Mesothelial cell of epicardium (in vitro differentiated cells): ENCODE data around the gene TNS4. TPM values are rescaled to one million over a fixed set of nuclear protein-coding genes. Genes with fewer than 3 reads are reported as not detected.

Source experiments
- DNase-seq, 2 experiments: peaks; one replicate each; pipeline ENCODE4 v3.0.0; 2021; ENCODE audit warnings: low spot score in 2 of 2; ENCODE audit not compliant: unreplicated experiment in 2 of 2
- H3K27ac Mint-ChIP-seq: 2 replicates; pipeline ENCODE4 v1.8.0; 2021; ENCODE audit warnings: mixed read lengths
- H3K27me3 Mint-ChIP-seq: 2 replicates; pipeline ENCODE4 v1.8.0; 2021; ENCODE audit warnings: low read depth, mixed read lengths
- H3K36me3 Mint-ChIP-seq: 2 replicates; pipeline ENCODE4 v1.8.0; 2021; ENCODE audit warnings: mixed read lengths
- H3K4me1 Mint-ChIP-seq: 2 replicates; pipeline ENCODE4 v1.8.0; 2021; ENCODE audit warnings: mixed read lengths
- H3K4me3 Mint-ChIP-seq: 2 replicates; pipeline ENCODE4 v1.8.0; 2021; ENCODE audit warnings: mild to moderate bottlenecking, moderate library complexity, mixed read lengths
- H3K9me3 Mint-ChIP-seq: 2 replicates; pipeline ENCODE4 v1.8.0; 2021; ENCODE audit warnings: mixed read lengths
- total RNA-seq: library from RNA; stranded (reverse); gene quantifications from 3 replicates; pipeline ENCODE4 v1.2.1, GENCODE V29; 2021
- TF ChIP-seq, protein P1 (sequence below): fragments of 200-600 bp; sonication (generic); IDR thresholded peaks from one replicate; pipeline ENCODE4 v1.5.0; 2021; ENCODE audit warnings: antibody characterized with exemption; ENCODE audit not compliant: unreplicated experiment

The TNS4 gene
- total RNA-seq, 1 donor from 2014 or later: not detected

DNA sequence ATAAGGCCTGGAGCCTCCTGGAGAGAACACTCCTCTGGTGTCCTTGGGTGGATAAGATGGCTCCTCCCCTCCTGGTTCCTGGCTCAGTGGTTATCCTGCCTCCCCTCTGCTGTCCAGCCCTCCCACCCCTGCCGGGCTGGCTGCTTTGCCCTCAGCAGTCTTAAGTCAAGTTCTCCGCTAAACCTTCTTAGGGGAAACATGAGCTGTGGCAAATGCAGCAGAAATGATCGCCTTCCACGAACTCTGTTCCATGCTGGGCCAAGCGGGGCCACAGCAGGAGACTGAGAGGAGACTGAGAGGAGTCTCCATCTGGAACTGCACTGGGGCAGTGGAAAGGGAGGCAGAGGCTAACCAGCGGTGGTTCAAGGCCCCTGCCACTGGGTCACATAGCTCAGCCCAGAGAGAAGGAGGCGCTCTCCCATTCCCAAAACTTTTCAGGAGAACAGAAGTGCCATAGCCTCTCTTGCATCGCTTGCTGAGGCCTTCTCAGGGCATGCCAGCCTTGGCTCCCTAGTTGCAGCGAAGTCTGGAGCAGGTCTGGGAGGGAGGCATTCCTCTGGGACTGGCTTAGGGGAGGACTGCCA is 26.9 kb downstream of the TNS4 start:
- TF ChIP-seq, protein P1, sequence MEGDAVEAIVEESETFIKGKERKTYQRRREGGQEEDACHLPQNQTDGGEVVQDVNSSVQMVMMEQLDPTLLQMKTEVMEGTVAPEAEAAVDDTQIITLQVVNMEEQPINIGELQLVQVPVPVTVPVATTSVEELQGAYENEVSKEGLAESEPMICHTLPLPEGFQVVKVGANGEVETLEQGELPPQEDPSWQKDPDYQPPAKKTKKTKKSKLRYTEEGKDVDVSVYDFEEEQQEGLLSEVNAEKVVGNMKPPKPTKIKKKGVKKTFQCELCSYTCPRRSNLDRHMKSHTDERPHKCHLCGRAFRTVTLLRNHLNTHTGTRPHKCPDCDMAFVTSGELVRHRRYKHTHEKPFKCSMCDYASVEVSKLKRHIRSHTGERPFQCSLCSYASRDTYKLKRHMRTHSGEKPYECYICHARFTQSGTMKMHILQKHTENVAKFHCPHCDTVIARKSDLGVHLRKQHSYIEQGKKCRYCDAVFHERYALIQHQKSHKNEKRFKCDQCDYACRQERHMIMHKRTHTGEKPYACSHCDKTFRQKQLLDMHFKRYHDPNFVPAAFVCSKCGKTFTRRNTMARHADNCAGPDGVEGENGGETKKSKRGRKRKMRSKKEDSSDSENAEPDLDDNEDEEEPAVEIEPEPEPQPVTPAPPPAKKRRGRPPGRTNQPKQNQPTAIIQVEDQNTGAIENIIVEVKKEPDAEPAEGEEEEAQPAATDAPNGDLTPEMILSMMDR: no peak
- no peaks in the 10 kb centered on the region for H3K27me3 Mint-ChIP-seq
- H3K27ac Mint-ChIP-seq: no peak overlapping the region
- H3K4me3 Mint-ChIP-seq: no peak overlapping the region
- H3K4me1 Mint-ChIP-seq: peaks cover 23% of the 10 kb centered on the region
- H3K9me3 Mint-ChIP-seq: peaks cover 8% of the 10 kb centered on the region
- no peak for DNase-seq
- no peaks in the 10 kb centered on the region for H3K36me3 Mint-ChIP-seq

DNA sequence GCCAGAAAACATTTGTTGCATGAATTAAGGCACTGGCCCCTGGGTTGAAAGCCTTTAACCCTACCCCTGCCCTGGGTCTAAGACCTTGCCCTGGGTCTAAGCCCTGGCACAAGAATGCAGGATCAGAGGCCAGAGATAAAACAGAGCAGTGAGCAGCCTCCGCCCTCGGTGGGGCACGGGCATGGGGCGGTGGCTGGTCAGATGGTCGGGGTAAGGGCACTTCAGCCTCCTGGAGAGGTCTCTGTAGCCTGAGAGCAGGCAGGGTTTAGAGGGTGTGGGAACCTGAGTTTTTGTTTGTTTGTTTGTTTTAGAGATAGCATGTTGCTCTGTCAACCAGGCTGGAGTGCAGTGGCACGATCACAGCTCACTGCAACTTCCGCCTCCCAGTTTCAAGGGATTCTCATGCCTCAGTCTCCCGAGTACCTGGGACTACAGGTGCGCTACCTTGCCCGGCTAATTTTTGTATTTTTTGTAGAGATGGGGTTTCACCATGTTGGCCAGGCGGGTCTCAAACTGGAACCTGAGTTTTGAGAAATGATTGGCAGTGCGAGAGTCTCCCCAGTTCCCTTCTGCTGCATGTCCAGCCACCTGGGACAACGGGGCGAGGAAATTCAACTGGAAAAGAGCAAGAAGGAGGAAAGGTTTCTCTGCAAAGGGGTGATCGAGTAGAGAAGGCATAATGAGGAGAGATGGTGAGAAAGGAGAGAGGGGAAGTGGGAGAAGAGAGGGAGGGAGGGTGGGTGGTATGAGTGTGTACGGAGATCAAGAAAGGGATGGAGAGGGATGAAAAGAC is 27.7 kb downstream of the TNS4 start:
- H3K9me3 Mint-ChIP-seq: peaks cover 8% of the 10 kb centered on the region
- DNase-seq: no peak
- TF ChIP-seq, protein P1: no peak
- H3K4me3 Mint-ChIP-seq: no peak overlapping the region
- no peaks in the 10 kb centered on the region for H3K36me3 Mint-ChIP-seq
- H3K4me1 Mint-ChIP-seq: peaks cover 23% of the 10 kb centered on the region
- no peaks in the 10 kb centered on the region for H3K27me3 Mint-ChIP-seq
- H3K27ac Mint-ChIP-seq: no peak overlapping the region

DNA sequence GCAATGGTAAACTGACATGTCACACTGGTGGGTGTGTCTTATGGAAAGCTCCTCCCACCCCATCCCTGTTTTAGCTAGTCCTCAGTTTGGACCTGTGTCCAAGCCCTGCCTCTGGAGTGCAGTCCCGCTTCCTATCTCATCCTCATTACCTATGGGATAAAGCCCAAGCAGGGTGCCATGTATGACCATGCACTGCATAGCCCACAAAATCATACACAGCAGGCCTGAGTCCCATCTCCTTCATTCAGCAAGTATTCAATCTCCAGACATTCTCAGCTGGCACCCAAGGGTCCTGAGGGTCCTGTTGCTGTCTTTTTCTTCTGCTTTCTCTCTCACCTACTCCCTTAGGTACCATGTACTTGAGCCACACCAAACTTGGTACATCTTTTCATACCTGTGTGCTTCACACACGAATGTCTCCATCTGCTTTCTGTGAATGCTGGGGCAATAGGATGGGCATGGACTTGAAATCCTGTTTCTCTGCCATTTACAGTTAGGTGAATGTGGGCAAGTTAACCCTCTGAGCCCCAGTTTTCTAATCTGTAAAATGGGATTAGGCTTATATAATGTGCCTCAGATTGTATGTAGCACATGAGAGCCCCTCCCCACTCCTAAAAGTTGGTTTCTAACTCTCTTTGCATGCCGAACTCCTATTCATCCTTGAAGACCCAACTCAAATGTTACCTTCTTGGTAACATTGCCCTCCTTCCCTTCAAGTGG is 28.5 kb downstream of the TNS4 start:
- TF ChIP-seq, protein P1: no peak
- Mint-ChIP-seq H3K27me3 (no peaks in the 10 kb centered on the region), H3K4me3 (no peak overlapping the region), H3K9me3 (peaks cover 8% of the 10 kb centered on the region), H3K36me3 (no peaks in the 10 kb centered on the region), H3K27ac (no peak overlapping the region), H3K4me1 (peaks cover 23% of the 10 kb centered on the region)
- DNase-seq: no peak

DNA sequence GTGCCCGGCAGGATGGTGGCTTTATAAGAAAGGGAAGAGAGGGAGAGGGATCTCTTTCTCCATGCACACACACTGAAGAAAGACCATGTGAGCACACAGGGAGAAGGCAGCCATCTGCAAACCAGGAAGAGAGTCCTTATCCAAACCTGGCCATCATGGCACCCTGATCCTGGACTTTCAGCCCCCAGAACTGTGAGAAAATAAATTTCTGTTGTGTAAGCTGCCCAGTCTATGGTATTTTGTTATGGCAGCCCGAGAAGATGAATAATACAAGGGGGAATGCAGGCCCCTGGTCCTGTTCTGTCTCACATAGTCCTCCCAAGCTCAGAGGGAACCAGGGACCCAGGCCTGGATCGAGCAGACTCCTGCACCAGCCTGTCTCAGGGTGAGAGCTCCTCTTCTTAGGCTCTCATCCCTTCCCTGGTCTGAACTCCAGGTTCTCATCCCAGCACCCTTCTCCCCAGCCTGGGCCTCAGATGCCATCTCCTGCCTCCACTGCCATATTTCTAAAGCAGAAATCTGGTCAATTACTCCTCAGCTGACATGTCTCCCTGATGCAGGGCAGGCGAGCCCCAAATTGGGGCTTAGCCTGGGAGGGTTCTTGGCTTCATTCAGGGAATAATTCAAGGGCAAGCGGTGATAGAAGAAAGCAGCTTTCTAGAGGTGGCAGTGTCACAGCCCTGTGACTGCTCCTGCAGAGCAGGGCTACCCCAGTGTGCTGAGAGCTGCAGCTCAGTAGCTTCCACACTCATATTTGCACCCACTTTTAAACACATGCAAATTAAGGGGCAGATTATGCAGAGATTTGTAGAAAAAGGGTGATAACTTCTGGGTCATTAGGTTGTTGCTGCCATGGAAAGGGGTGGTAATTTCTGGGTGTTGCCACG is 29.3 kb downstream of the TNS4 start:
- TF ChIP-seq, protein P1: no peak
- Mint-ChIP-seq H3K27me3 (no peaks in the 10 kb centered on the region), H3K36me3 (no peaks in the 10 kb centered on the region), H3K9me3 (peaks cover 8% of the 10 kb centered on the region), H3K4me1 (peaks cover 23% of the 10 kb centered on the region), H3K27ac (peak overlapping the region; percentile 94), H3K4me3 (no peak overlapping the region)
- DNase-seq: no peak
